Ascending aorta (tissue), 2 donors: Measurements from ENCODE around the gene SLC9A8. TPM values are rescaled to one million over a fixed set of nuclear protein-coding genes. Genes with fewer than 3 reads are reported as not detected.
A peak's percentile ranks its signal among the peaks of the same experiment; 100 is the strongest.
"Not testable (repeated sequence)": the region's sequence is repeated elsewhere in the genome, so short reads cannot be mapped to it uniquely, and the experiment has no call there.

Source experiments
- DNase-seq, 2 donors: peaks; one replicate each; pipeline ENCODE4 v3.0.0-alpha.2; 2019; ENCODE audit warnings: low spot score in 2 of 2
- H3K27ac ChIP-seq, 2 donors: fragments of 200-600 bp; sonication (generic); one replicate each; pipeline ENCODE4 v1.5.1; 2016 to 2017; ENCODE audit warnings: mild to moderate bottlenecking in 1 of 2
- H3K27me3 ChIP-seq: fragments of 200-600 bp; sonication (generic); one replicate; pipeline ENCODE4 v1.5.1; 2017
- H3K36me3 ChIP-seq, 2 donors: fragments of 200-600 bp; sonication (generic); one replicate each; pipeline ENCODE4 v1.5.1; 2016
- H3K4me1 ChIP-seq, 2 donors: fragments of 200-600 bp; sonication (generic); one replicate each; pipeline ENCODE4 v1.5.1; 2016 to 2017; ENCODE audit warnings: mild to moderate bottlenecking in 1 of 2
- H3K4me3 ChIP-seq, 2 donors: fragments of 200-600 bp; sonication (generic); one replicate each; pipeline ENCODE4 v1.5.1; 2016 to 2017; ENCODE audit warnings: mild to moderate bottlenecking in 1 of 2
- H3K9me3 ChIP-seq, 2 donors: fragments of 200-600 bp; sonication (generic); one replicate each; pipeline ENCODE4 v1.5.1; 2016
- intact Hi-C: fragments of 100-400 bp; cut with DNase I; formaldehyde crosslinking; loops from one replicate; pipeline ENCODE4 v1.15.1; 2023
- total RNA-seq: library from RNA; depleted of rRNA; stranded (reverse); fragments of >200 nt; gene quantifications from one replicate; pipeline ENCODE4 v1.1.0, GENCODE V29; 2016
- TF ChIP-seq, protein P1 (sequence below), 3 experiments: fragments of 200-600 bp in 2 of 3; fragments of 450-650 bp in 1 of 3; sonication (generic) in 2 of 3; IDR thresholded peaks; one replicate each; pipeline ENCODE4 v1.5.1; 2016 to 2019; ENCODE audit warnings: antibody characterized with exemption in 3 of 3, mild to moderate bottlenecking in 1 of 3, moderate library complexity in 1 of 3

The SLC9A8 gene
- total RNA-seq, 1 donor from 2014 or later = 9.7 TPM

DNA sequence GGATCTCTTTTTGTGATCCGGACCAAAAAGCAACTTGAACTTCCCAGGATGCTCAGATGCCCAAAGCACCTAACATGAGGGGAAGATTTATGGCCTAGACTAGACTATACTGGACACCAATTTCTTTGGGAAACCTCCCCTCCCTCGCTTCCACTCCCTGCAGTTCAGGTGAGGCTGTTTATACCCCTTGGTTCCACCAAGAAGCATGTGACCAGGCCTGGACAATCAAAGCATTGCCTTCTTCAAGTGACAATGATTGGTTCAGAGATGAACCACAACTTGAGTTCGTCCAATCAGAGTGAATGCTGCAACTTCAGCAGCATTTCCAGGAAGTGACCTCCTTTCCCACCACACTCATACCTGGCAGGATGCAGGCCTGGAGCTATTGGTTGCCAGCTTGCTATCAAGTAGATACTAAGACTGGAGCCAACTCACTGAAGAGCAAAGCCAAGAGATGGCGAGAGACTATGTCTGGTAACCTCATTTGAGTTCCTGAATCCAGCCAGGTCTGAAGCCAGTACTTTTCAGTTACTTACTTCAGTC is 45.6 kb upstream of the SLC9A8 start:
- no peaks in the 10 kb centered on the region for H3K27me3 ChIP-seq
- TF ChIP-seq, protein P1, sequence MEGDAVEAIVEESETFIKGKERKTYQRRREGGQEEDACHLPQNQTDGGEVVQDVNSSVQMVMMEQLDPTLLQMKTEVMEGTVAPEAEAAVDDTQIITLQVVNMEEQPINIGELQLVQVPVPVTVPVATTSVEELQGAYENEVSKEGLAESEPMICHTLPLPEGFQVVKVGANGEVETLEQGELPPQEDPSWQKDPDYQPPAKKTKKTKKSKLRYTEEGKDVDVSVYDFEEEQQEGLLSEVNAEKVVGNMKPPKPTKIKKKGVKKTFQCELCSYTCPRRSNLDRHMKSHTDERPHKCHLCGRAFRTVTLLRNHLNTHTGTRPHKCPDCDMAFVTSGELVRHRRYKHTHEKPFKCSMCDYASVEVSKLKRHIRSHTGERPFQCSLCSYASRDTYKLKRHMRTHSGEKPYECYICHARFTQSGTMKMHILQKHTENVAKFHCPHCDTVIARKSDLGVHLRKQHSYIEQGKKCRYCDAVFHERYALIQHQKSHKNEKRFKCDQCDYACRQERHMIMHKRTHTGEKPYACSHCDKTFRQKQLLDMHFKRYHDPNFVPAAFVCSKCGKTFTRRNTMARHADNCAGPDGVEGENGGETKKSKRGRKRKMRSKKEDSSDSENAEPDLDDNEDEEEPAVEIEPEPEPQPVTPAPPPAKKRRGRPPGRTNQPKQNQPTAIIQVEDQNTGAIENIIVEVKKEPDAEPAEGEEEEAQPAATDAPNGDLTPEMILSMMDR (IDR thresholded peaks at IDR 0.05) = no peak

GRCh38 chr20:49768204-49769047 is 44.2 kb upstream of the SLC9A8 start:
- no peak overlapping the region for H3K4me3 ChIP-seq
- no peaks in the 10 kb centered on the region for H3K36me3 ChIP-seq
- no peaks in the 10 kb centered on the region for H3K27me3 ChIP-seq
- intact Hi-C loops = no loop called here
- peak overlapping the region in 1 of 2 donors; percentile 21 for H3K27ac ChIP-seq
- H3K4me1 ChIP-seq = peaks cover 0 to 10% of the 10 kb centered on the region in 2 donors
- peak in 1 of 2 donors; percentile 79 for DNase-seq
- H3K9me3 ChIP-seq = no peaks in the 10 kb centered on the region
- TF ChIP-seq, protein P1 (IDR thresholded peaks at IDR 0.05) = no peak

More for the DNA sequence above, 45.6 kb upstream of the SLC9A8 start:
- H3K27ac ChIP-seq = no peak overlapping the region
- intact Hi-C loops = no loop called here
- H3K9me3 ChIP-seq = no peaks in the 10 kb centered on the region
- H3K4me3 ChIP-seq = no peak overlapping the region
- no peak for DNase-seq
- H3K36me3 ChIP-seq = no peaks in the 10 kb centered on the region
- H3K4me1 ChIP-seq = peaks cover 0 to 10% of the 10 kb centered on the region in 2 donors

DNA sequence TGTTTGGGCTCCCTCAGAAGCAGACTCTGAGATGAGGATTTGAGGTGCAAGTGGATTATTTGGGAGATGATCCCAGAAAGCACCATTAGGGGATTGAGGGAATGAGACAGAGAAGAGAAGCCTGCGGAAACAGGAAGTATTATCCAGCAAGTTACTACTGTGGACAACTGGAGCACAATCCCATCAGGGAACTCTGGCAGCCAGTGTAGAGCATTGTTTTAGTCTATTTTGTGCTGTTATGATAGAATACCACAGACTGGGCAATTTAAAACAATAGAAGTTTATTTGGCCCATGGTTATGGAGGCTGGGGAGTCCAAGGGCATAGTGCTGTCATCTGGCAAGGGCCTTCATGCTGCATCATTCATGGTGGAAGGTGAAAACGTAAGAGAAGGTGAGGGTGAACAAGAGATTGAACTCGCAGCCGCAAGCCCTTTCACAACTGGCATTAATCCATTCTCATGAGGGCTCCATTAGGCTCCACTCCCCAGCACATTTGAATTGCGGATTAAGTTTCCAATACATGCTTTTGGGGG is 43.5 kb upstream of the SLC9A8 start:
- H3K4me3 ChIP-seq = no peak overlapping the region
- TF ChIP-seq, protein P1 (IDR thresholded peaks at IDR 0.05) = no peak
- H3K27me3 ChIP-seq = no peaks in the 10 kb centered on the region
- H3K4me1 ChIP-seq = peaks cover 0 to 10% of the 10 kb centered on the region in 2 donors
- no peaks in the 10 kb centered on the region for H3K9me3 ChIP-seq
- H3K27ac ChIP-seq = peak overlapping the region in 1 of 2 donors; percentile 21
- no peaks in the 10 kb centered on the region for H3K36me3 ChIP-seq
- intact Hi-C loops = no loop called here
- DNase-seq = no peak

DNA sequence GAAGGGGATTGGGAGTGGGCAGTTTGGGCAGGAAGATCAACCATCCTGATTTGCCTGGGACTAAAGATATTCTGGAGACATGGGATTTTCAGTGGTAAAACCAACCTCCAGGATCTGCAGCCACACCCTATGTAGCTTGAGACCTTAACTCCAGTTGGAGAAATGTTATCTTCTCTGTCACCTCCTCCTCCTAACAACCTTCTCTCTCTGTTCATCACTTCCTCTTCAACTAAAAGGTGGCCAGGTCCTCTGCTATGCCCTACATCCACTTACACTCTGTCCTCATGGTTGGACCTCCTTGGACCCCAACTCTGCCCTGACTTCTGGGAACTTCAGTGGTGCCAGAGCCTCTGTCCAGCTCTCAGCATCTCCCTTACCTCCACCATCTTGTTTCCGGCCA is 42.0 kb upstream of the SLC9A8 start:
- no peak for DNase-seq

GRCh38 chr20:49774213-49774612 is 38.4 kb upstream of the SLC9A8 start:
- H3K4me3 ChIP-seq, H3K27me3 ChIP-seq, H3K36me3 ChIP-seq, DNase-seq, H3K9me3 ChIP-seq, H3K27ac ChIP-seq, intact Hi-C loops, H3K4me1 ChIP-seq: not testable (repeated sequence)

More for the DNA sequence above, 42.0 kb upstream of the SLC9A8 start:
- no peaks in the 10 kb centered on the region for H3K27me3 ChIP-seq
- no peak overlapping the region for H3K4me3 ChIP-seq
- TF ChIP-seq, protein P1 (IDR thresholded peaks at IDR 0.05) = no peak
- no peaks in the 10 kb centered on the region for H3K36me3 ChIP-seq
- peaks cover 0 to 18% of the 10 kb centered on the region in 2 donors for H3K4me1 ChIP-seq
- intact Hi-C loops = no loop called here
- H3K27ac ChIP-seq = no peak overlapping the region
- no peaks in the 10 kb centered on the region for H3K9me3 ChIP-seq

DNA sequence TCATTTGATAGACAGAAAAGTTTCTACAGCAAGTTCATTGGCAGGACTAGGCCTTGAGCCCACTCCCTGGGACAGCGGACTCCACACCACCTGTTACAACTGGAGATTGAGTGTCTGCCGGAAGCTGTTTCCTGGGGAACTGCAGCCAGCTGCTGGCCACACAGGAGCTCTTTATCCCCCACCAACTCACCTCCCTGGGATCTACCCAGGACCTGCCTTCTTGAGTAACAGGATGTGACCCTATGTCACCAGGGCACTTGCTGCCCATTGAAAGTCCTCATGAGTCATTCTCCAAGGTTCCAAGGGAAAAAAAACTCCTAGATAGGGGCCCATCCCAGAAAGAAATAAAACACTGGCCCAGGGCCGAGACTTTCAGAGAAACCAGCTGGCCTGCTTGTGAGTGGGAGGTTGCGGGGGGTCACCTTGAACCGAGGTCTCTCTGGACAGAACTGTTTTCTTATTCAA is 37.4 kb upstream of the SLC9A8 start:
- H3K4me1 ChIP-seq = peaks cover 0 to 8% of the 10 kb centered on the region in 2 donors
- no peaks in the 10 kb centered on the region for H3K36me3 ChIP-seq
- no peak overlapping the region for H3K4me3 ChIP-seq
- intact Hi-C loops = no loop called here
- H3K27ac ChIP-seq = peak overlapping the region; percentile 26 to 49
- peak in 1 of 2 donors; percentile 82 for DNase-seq
- no peaks in the 10 kb centered on the region for H3K9me3 ChIP-seq
- no peaks in the 10 kb centered on the region for H3K27me3 ChIP-seq
- TF ChIP-seq, protein P1 (IDR thresholded peaks at IDR 0.05) = no peak
